ENCODE measurements around the gene CBL.
A peak's percentile ranks its signal among the peaks of the same experiment; 100 is the strongest.
"Not testable (repeated sequence)": the region's sequence is repeated elsewhere in the genome, so short reads cannot be mapped to it uniquely, and the experiment has no call there.

The CBL gene

DNA sequence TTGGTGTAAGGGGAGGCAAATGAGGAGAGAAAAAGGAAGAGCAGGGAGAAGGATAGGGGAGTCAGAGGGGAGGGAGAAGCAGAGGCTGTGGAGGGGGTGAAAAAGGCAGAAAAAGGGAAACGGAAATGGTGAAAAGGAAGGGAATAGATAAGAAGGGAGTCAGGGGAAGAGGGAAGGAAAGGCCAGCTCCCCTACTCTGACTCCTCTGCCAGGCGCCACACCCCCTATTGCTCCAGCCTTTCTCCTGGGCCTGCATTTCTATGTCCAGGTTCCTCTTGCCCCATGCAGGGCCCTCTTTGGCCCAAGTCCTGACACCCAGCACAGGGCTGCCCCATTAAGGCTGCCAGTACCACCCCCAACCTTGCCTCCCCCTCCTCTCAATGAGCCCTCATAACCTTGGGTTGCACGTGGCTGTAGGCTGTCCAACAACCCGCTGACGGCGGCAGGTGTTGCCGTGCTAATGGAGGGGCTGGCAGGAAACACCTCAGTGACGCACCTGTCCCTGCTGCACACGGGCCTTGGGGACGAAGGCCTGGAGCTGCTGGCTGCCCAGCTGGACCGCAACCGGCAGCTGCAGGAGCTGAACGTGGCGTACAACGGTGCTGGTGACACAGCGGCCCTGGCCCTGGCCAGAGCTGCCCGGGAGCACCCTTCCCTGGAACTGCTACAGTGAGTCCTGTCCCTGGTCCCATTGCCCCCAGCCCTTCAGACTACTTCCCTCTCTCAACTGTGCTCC is 24.3 kb upstream of the CBL start:
- DNase-seq (ENCODE audit: insufficient read length, low spot score) (no peak), FAIRE-seq (no peak)
- TF ChIP-seq TAF1 (IDR thresholded peaks at IDR 0.05; ENCODE audit: low read depth, low read length) (no peak), POU2F2 (IDR thresholded peaks at IDR 0.05; ENCODE audit: low read depth, low read length) (no peak), PAX5 (IDR thresholded peaks at IDR 0.05; ENCODE audit: insufficient read depth, low read length, severe bottlenecking) (no peak), POLR2AphosphoS5 (IDR thresholded peaks at IDR 0.05; ENCODE audit: low read depth, low read length) (no peak), POLR2A (IDR thresholded peaks at IDR 0.05; ENCODE audit: low read depth, low read length) (no peak), SPI1 (IDR thresholded peaks at IDR 0.05; ENCODE audit: low read depth, low read length) (no peak)

DNA sequence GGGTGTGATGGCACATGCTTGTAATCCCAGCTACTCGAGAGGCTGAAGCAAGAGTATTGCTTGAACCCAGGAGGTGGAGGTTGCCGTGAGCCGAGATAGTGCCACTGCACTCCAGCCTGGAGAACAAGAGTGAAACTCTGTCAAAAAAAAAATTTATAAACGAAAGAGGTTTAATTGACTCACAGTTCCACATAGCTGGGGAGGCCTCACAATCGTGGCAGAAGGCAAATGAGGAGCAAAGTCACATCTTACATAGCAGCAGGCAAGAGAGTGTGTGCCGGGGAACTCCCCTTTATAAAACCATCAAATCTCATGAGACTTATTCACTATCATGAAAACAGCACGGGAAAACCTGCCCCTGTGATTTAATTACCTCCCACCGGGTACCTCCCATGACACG is 21.7 kb upstream of the CBL start:
- FAIRE-seq; DNase-seq (ENCODE audit: insufficient read length, low spot score): not testable (repeated sequence)

DNA sequence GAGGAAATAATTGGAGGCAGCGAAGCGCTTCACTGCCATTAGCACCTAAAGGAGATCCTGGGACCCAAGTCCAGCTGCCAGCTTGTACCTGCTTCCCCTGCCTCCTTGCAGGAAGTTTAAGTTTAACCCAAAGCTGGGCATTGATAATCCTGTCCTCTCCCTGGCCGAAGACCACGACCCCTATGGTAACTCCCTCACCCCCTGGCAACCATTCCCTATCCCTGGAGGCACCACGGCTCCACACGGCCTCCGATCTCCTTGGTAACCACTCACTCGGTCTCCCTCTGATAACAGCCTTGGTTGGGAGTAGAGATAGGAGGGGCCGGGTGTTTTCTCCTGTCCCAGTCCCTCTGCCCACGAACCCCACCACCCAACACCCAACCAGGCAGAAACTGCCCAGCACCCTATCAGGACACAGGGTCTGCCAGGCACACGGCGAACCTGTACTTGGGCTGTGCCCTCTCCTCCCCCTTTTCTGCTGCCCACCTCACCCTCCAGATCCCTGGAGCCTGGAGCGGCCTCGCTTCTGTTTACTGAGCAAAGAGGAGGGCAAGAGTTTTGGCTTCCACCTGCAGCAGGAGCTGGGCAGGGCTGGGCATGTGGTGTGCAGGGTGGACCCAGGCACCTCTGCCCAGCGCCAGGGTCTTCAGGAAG is 20.0 kb upstream of the CBL start:
- DNase-seq (ENCODE audit: insufficient read length, low spot score) (no peak), FAIRE-seq (no peak)
- TF ChIP-seq PAX5 (IDR thresholded peaks at IDR 0.05; ENCODE audit: insufficient read depth, low read length, severe bottlenecking) (no peak), TAF1 (IDR thresholded peaks at IDR 0.05; ENCODE audit: low read depth, low read length) (no peak), SPI1 (IDR thresholded peaks at IDR 0.05; ENCODE audit: low read depth, low read length) (no peak), POLR2AphosphoS5 (IDR thresholded peaks at IDR 0.05; ENCODE audit: low read depth, low read length) (no peak), POLR2A (IDR thresholded peaks at IDR 0.05; ENCODE audit: low read depth, low read length) (no peak), POU2F2 (IDR thresholded peaks at IDR 0.05; ENCODE audit: low read depth, low read length) (no peak)

DNA sequence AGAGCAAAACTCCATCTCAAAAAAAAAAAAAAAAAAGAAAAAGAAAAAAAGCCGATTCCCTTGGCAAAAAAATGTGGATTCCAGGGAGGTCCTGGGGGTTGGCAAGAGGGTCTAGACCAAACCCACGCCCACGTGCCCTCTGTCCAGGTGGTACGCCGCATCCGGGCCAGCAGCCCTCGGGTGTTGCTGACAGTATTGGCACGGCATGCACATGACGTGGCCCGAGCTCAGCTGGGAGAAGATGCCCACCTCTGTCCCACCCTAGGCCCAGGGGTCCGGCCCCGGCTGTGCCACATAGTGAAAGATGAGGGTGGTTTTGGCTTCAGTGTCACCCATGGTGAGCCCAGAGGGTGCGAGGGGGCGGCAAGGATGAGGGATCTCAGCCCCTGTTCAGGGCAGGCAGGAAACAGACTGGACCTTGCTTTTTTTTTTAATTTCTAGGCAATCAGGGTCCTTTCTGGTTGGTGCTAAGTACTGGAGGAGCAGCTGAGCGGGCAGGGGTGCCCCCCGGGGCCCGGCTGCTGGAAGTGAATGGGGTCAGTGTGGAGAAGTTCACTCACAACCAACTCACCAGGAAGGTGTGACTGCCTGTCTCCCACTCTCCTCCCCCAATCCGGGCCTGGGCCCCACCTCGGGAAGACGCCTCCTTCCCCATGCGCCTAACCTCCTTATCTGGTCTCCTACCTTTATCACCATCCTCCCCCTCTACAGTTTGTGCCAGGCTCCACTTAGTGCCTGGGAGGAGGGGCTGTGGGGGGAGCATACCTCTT is 18.8 kb upstream of the CBL start:
- no peak for TF ChIP-seq POLR2AphosphoS5 (IDR thresholded peaks at IDR 0.05; ENCODE audit: low read depth, low read length)
- TF ChIP-seq PAX5 (IDR thresholded peaks at IDR 0.05; ENCODE audit: insufficient read depth, low read length, severe bottlenecking), result no peak
- TF ChIP-seq POU2F2 (IDR thresholded peaks at IDR 0.05; ENCODE audit: low read depth, low read length), result no peak
- TF ChIP-seq TAF1 (IDR thresholded peaks at IDR 0.05; ENCODE audit: low read depth, low read length), result no peak
- FAIRE-seq (no peak), DNase-seq (ENCODE audit: insufficient read length, low spot score) (no peak)

DNA sequence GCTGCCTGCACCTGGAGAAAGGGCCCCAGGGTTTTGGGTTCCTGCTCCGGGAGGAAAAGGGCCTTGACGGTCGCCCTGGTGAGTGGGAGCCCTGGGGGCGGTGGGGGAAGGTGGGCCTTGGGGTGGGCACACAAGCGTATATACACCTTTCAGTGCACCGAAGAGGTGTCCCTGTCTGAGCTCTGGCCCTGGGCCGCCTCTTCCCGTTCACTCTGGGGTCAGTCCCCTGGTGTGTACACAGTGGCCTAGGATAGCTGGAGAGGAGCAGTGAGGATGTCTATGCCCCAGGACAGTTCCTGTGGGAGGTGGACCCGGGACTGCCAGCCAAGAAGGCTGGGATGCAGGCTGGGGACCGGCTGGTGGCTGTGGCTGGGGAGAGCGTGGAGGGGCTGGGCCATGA is 18.1 kb upstream of the CBL start:
- no peak for TF ChIP-seq POLR2A (IDR thresholded peaks at IDR 0.05; ENCODE audit: low read depth, low read length)
- TF ChIP-seq POLR2AphosphoS5 (IDR thresholded peaks at IDR 0.05; ENCODE audit: low read depth, low read length), result no peak
- TF ChIP-seq SPI1 (IDR thresholded peaks at IDR 0.05; ENCODE audit: low read depth, low read length), result no peak
- TF ChIP-seq PAX5 (IDR thresholded peaks at IDR 0.05; ENCODE audit: insufficient read depth, low read length, severe bottlenecking), result no peak
- TF ChIP-seq POU2F2 (IDR thresholded peaks at IDR 0.05; ENCODE audit: low read depth, low read length), result no peak
- no peak for TF ChIP-seq TAF1 (IDR thresholded peaks at IDR 0.05; ENCODE audit: low read depth, low read length)
- peak; percentile 4 for DNase-seq (ENCODE audit: insufficient read length, low spot score)
- FAIRE-seq, result no peak

DNA sequence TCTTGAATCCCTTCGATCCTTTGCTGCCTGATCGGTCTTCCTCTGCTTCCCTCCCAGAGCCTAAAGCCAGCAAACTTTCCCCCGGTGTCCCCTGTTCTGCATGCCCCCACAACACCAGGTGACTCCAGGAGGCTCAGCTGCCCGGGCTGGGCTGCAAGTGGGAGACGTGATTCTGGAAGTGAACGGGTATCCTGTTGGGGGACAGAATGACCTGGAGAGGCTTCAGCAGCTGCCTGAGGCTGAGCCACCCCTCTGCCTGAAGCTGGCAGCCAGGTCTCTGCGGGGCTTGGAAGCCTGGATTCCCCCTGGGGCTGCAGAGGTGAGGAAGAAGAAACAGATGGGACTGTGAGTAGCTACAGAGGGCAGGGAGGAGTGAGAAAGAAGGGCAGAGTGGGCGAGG is 17.3 kb upstream of the CBL start:
- FAIRE-seq, result no peak
- no peak for TF ChIP-seq TAF1 (IDR thresholded peaks at IDR 0.05; ENCODE audit: low read depth, low read length)
- TF ChIP-seq POLR2AphosphoS5 (IDR thresholded peaks at IDR 0.05; ENCODE audit: low read depth, low read length), result no peak
- no peak for TF ChIP-seq PAX5 (IDR thresholded peaks at IDR 0.05; ENCODE audit: insufficient read depth, low read length, severe bottlenecking)
- TF ChIP-seq POLR2A (IDR thresholded peaks at IDR 0.05; ENCODE audit: low read depth, low read length), result no peak
- no peak for TF ChIP-seq SPI1 (IDR thresholded peaks at IDR 0.05; ENCODE audit: low read depth, low read length)
- TF ChIP-seq POU2F2 (IDR thresholded peaks at IDR 0.05; ENCODE audit: low read depth, low read length), result no peak
- peak; percentile 3 for DNase-seq (ENCODE audit: insufficient read length, low spot score)

DNA sequence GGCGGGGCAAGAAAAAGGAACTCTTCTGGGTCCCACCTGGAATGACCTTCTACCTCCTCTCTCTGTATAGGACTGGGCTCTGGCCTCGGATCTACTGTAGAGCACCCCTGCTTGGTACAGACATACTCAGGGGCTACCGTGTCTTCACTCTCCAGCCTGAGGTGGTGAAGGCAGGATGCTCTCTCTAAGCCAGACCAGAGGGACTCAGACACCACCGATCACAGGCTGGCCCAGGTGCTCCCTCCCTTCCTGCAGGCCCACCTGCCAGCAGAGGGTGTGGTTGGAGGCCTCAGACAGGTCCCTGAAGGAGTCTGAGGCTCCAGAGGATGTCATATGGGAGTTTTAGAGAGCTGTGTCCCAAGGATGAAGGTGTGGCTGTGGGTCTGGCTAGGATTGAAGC is 16.7 kb upstream of the CBL start:
- DNase-seq (ENCODE audit: insufficient read length, low spot score), result peak; percentile 18
- no peak for FAIRE-seq
- no peak for TF ChIP-seq TAF1 (IDR thresholded peaks at IDR 0.05; ENCODE audit: low read depth, low read length)
- TF ChIP-seq POLR2AphosphoS5 (IDR thresholded peaks at IDR 0.05; ENCODE audit: low read depth, low read length), result no peak
- no peak for TF ChIP-seq POU2F2 (IDR thresholded peaks at IDR 0.05; ENCODE audit: low read depth, low read length)
- TF ChIP-seq POLR2A (IDR thresholded peaks at IDR 0.05; ENCODE audit: low read depth, low read length), result no peak
- no peak for TF ChIP-seq PAX5 (IDR thresholded peaks at IDR 0.05; ENCODE audit: insufficient read depth, low read length, severe bottlenecking)
- TF ChIP-seq SPI1 (IDR thresholded peaks at IDR 0.05; ENCODE audit: low read depth, low read length), result no peak

DNA sequence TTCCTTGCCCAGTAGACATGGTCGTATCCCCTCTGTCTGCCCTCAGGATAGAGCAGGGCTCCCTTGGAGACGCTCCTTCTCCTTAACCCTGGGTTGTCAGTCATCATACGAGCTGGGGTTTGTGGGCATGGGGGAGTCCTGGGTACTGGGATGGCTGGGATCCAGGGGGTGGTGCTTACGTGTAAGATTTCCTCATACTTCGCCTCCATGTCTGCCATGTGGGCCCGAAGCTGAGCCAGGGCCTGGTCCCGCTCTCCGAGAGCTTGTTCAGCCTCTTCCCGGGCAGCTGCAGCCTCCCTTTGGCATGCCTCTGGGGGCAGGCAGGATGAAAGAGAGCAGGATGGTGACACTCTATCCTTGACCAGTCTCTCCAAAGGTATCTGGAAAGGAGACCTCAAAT is 15.6 kb upstream of the CBL start:
- TF ChIP-seq POLR2AphosphoS5 (IDR thresholded peaks at IDR 0.05; ENCODE audit: low read depth, low read length), result no peak
- TF ChIP-seq PAX5 (IDR thresholded peaks at IDR 0.05; ENCODE audit: insufficient read depth, low read length, severe bottlenecking), result no peak
- TF ChIP-seq POLR2A (IDR thresholded peaks at IDR 0.05; ENCODE audit: low read depth, low read length), result no peak
- TF ChIP-seq SPI1 (IDR thresholded peaks at IDR 0.05; ENCODE audit: low read depth, low read length), result no peak
- no peak for TF ChIP-seq POU2F2 (IDR thresholded peaks at IDR 0.05; ENCODE audit: low read depth, low read length)
- TF ChIP-seq TAF1 (IDR thresholded peaks at IDR 0.05; ENCODE audit: low read depth, low read length), result no peak
- no peak for FAIRE-seq
- DNase-seq (ENCODE audit: insufficient read length, low spot score), result peak; percentile 8

DNA sequence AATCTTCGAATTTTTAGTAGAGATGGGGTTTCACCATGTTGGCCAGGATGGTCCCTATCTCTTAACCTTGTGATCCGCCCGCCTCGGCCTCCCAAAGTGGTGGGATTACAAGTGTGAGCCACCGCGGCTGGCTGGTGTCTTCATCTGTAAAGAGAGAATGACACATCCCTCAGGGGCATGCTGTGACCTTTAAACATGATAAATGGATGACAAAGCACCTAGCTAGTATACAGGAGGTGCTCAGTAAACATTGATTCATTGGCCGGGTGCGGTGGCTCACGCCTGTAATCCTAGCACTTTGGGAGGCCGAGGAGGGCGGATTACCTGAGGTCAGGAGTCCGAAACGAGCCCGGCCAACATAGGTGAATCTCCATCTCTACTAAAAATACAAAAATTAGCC is 14.9 kb upstream of the CBL start:
- FAIRE-seq; DNase-seq (ENCODE audit: insufficient read length, low spot score): not testable (repeated sequence)

DNA sequence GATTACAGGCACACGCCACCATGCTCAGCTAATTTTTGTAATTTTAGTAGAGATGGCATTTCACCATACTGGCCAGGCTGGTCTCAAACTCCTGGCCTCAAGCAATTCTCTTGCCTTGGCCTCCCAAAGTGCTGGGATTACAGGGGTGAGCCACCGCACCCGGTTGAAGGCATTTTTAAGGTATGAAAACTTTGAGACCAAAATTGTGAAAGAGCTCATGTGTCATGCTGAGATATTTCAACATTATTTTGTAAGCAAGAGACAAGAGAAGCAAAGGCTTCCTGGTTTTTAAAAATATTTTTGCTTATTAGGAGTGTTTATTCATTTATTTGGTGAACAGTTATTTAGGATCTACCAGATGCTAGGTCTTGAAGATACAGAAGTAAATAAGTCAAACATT is 14.0 kb upstream of the CBL start:
- TF ChIP-seq PAX5 (IDR thresholded peaks at IDR 0.05; ENCODE audit: insufficient read depth, low read length, severe bottlenecking), result no peak
- TF ChIP-seq SPI1 (IDR thresholded peaks at IDR 0.05; ENCODE audit: low read depth, low read length), result no peak
- TF ChIP-seq POLR2AphosphoS5 (IDR thresholded peaks at IDR 0.05; ENCODE audit: low read depth, low read length), result no peak
- no peak for TF ChIP-seq POLR2A (IDR thresholded peaks at IDR 0.05; ENCODE audit: low read depth, low read length)
- no peak for TF ChIP-seq TAF1 (IDR thresholded peaks at IDR 0.05; ENCODE audit: low read depth, low read length)
- TF ChIP-seq POU2F2 (IDR thresholded peaks at IDR 0.05; ENCODE audit: low read depth, low read length), result no peak
- DNase-seq (ENCODE audit: insufficient read length, low spot score), result no peak
- FAIRE-seq, result no peak

Data from GM12891 (cell line).